ENCODE data around the gene CDKAL1. TPM values are rescaled to one million over a fixed set of nuclear protein-coding genes. Genes with fewer than 3 reads are reported as not detected.

Gene CDKAL1
- total RNA-seq, 4 donors from 2014 or later, result 10.3 to 11.2 (median 10.5) TPM

DNA sequence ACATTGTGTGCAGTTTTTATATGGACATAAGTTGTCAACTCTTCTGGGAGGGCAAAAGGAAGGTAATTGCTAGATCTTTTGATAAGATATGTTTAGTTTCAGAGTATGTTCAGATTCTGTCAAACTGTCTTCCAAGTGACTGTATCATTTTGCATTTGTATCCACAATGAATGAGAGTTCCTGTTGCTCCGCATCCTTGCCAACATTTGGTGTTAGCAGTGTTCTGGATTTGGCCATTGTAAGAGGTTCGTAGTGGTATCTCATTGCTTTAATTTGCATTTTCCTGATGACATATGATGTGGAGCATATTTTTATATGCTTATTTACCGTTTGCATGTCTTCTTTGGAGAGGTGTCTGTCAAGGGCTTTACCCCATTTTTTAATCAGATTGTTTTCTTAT is 150.2 kb downstream of the CDKAL1 start:
- no peaks in the 10 kb centered on the region for H3K36me3 ChIP-seq
- no peaks in the 10 kb centered on the region for H3K27me3 ChIP-seq
- intact Hi-C loops (cut with DNase I), result no loop called here
- peaks cover 0 to 12% (median 2%) of the 10 kb centered on the region in 4 donors for H3K4me1 ChIP-seq
- TF ChIP-seq POLR2A (IDR thresholded peaks at IDR 0.05; ENCODE audit: low read depth) (no peak), POLR2AphosphoS5 (IDR thresholded peaks at IDR 0.05) (no peak), EP300 (IDR thresholded peaks at IDR 0.05) (no peak)
- TF ChIP-seq, protein P1, sequence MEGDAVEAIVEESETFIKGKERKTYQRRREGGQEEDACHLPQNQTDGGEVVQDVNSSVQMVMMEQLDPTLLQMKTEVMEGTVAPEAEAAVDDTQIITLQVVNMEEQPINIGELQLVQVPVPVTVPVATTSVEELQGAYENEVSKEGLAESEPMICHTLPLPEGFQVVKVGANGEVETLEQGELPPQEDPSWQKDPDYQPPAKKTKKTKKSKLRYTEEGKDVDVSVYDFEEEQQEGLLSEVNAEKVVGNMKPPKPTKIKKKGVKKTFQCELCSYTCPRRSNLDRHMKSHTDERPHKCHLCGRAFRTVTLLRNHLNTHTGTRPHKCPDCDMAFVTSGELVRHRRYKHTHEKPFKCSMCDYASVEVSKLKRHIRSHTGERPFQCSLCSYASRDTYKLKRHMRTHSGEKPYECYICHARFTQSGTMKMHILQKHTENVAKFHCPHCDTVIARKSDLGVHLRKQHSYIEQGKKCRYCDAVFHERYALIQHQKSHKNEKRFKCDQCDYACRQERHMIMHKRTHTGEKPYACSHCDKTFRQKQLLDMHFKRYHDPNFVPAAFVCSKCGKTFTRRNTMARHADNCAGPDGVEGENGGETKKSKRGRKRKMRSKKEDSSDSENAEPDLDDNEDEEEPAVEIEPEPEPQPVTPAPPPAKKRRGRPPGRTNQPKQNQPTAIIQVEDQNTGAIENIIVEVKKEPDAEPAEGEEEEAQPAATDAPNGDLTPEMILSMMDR (IDR thresholded peaks at IDR 0.05), result no peak
- 97% methylated on average over 3 of the region's 3 CpGs for WGBS
- H3K27ac ChIP-seq (replicated peaks in 1 of 4), result no peak overlapping the region
- no peaks in the 10 kb centered on the region for H3K9me3 ChIP-seq
- DNase-seq (ENCODE audit: extremely low spot score), result no peak
- H3K4me3 ChIP-seq, result no peak overlapping the region

DNA sequence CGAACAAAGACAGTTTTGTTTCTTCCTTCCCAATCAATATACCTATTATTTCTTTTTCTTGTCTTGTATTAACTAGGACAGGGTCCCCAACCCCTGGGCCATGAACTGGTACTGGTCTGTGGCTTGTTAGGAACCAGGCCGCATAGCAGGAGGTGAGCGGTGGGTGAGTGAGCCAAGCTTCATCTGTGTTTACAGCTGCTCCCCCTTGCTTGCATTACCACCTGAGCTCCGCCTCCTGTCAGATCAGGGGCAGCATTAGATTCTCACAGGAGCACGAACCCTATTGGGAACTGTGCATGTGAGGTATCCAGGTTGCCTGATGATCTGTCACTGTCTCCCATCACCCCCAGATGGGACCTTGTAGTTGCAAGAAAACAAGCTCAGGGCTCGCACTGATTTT is 151.9 kb downstream of the CDKAL1 start:
- TF ChIP-seq EP300 (IDR thresholded peaks at IDR 0.05), result no peak
- no peak for TF ChIP-seq POLR2A (IDR thresholded peaks at IDR 0.05; ENCODE audit: low read depth)
- TF ChIP-seq POLR2AphosphoS5 (IDR thresholded peaks at IDR 0.05), result no peak
- TF ChIP-seq, protein P1 (IDR thresholded peaks at IDR 0.05), result no peak
- no peak for DNase-seq (ENCODE audit: extremely low spot score)
- Histone ChIP-seq H3K36me3 (no peaks in the 10 kb centered on the region), H3K27ac (replicated peaks in 1 of 4) (no peak overlapping the region), H3K9me3 (no peaks in the 10 kb centered on the region), H3K4me3 (no peak overlapping the region), H3K27me3 (no peaks in the 10 kb centered on the region), H3K4me1 (peaks cover 0 to 4% (median 1%) of the 10 kb centered on the region in 4 donors)
- 95% methylated on average over 6 of the region's 6 CpGs for WGBS
- intact Hi-C loops (cut with DNase I), result no loop called here

DNA sequence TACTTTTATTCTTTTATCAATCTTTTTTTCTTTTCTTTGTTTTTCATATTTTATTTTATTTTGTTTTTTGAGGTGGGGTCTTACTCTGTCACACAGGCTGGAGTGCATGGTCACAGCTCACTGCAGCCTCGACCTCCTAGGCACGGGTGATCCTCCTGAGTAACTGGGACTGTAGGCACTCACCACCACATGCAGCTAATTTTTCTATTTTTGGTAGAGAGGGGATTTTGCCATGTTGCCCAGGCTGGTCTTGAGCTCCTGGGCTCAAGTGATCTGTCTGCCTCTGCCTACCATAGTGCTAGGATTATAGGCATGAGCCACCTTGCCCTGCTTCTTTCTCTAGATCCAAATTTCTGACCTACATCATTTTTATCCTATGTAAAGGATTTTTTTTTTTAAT is 153.2 kb downstream of the CDKAL1 start:
- DNase-seq (ENCODE audit: extremely low spot score), result no peak
- WGBS, result 100% methylated on average over 2 of the region's 2 CpGs
- H3K4me1 ChIP-seq, result no peaks in the 10 kb centered on the region
- no peak overlapping the region for H3K27ac ChIP-seq (replicated peaks in 1 of 4)
- H3K27me3 ChIP-seq, result no peaks in the 10 kb centered on the region
- intact Hi-C loops (cut with DNase I), result no loop called here
- H3K36me3 ChIP-seq, result no peaks in the 10 kb centered on the region
- no peaks in the 10 kb centered on the region for H3K9me3 ChIP-seq
- no peak overlapping the region for H3K4me3 ChIP-seq
- no peak for TF ChIP-seq POLR2AphosphoS5 (IDR thresholded peaks at IDR 0.05)
- TF ChIP-seq EP300 (IDR thresholded peaks at IDR 0.05), result no peak
- TF ChIP-seq, protein P1 (IDR thresholded peaks at IDR 0.05), result no peak
- TF ChIP-seq POLR2A (IDR thresholded peaks at IDR 0.05; ENCODE audit: low read depth), result no peak

DNA sequence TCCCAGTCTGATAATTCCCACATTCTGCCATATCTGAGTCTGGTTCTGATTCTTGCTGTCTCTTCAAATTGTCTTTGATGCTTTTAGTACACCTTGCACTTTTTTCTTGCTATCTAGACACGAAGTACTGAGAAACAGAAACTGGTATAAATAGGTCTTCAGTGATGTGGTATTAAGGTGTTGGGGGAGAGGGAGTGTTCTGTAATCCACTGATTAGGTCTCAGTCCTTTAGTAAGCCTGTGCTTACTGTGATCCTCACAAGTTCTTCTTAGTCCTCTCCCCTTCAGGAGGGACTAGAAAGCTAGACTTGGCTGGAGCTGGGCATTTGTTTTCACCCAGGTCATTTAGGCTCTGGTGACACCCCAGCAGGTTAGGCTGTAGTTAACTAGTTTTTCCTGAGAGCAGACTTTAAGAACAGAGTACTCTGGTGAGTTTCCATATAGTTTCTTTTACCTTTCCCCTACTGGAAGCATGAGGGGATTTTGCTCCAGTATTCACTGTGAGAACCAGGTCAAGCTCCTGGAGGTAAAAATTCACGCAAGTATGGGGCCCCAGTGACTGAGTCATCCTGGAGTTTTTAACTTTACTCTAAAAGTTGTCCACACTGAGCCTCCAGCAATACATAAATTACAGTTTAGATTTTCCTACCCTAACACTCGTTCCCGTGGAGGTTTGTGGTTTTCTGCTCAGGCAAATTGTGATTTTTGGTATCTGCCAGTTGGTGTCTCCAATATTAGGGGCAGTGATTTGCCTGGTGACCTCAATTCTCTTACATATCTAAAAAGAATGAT is 154.6 kb downstream of the CDKAL1 start:
- 80% methylated on average over 4 of the region's 4 CpGs for WGBS
- no peak overlapping the region for H3K4me3 ChIP-seq
- TF ChIP-seq POLR2AphosphoS5 (IDR thresholded peaks at IDR 0.05) (no peak), POLR2A (IDR thresholded peaks at IDR 0.05; ENCODE audit: low read depth) (no peak), EP300 (IDR thresholded peaks at IDR 0.05) (no peak)
- TF ChIP-seq, protein P1 (IDR thresholded peaks at IDR 0.05), result no peak

More for the DNA sequence above, 154.6 kb downstream of the CDKAL1 start:
- H3K4me1 ChIP-seq, result peaks cover 0 to 5% (median 0%) of the 10 kb centered on the region in 4 donors
- intact Hi-C loops (cut with DNase I), result no loop called here
- DNase-seq (ENCODE audit: extremely low spot score), result no peak
- H3K36me3 ChIP-seq, result no peaks in the 10 kb centered on the region
- H3K9me3 ChIP-seq, result no peaks in the 10 kb centered on the region
- H3K27me3 ChIP-seq, result no peaks in the 10 kb centered on the region
- H3K27ac ChIP-seq (replicated peaks in 1 of 4), result no peak overlapping the region

Data from esophagus muscularis mucosa (tissue), 4 donors.